SH-SY5Y (cell line): ENCODE data around the gene CXCR6.

Source experiments
- GATA2 ChIP-seq: IDR thresholded peaks from 2 replicates; pipeline ENCODE4 v1.6.1; 2011; ENCODE audit warnings: mild to moderate bottlenecking, low read depth, low read length
- GATA3 ChIP-seq: IDR thresholded peaks from 2 replicates; pipeline ENCODE4 v1.6.1; 2011; ENCODE audit warnings: low read depth, mild to moderate bottlenecking, low read length, moderate library complexity

DNA sequence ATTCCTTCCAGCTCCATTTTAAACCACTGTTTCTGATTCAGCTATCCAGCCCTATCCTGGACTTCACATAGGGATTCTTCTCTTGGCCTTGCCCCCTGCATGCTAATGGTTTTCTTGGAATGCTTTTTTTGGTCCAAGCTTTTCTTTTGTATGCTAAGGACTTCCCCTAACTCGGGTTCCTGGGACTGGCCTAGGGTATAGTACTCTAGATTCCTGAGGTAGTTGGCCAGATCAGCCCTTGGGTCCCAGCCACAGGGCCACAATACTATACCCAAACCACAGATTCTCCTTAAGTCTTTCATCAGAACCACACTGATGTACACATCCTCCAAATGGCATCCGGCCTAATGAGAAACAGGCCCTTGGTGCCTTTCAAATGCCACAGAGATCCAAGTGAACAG, 49.6 kb downstream of the CXCR6 start:
- no peak for TF ChIP-seq GATA2
- no peak for TF ChIP-seq GATA3
